GM12872 (cell line): ENCODE measurements around the gene ARHGDIA.

Experiments
- TF ChIP-seq, protein P1 (sequence below): IDR thresholded peaks from 3 replicates; pipeline ENCODE4 v1.5.1; 2011; ENCODE audit warnings: low read depth, mild to moderate bottlenecking, low read length, moderate library complexity; ENCODE audit not compliant: insufficient read depth

The ARHGDIA gene

DNA sequence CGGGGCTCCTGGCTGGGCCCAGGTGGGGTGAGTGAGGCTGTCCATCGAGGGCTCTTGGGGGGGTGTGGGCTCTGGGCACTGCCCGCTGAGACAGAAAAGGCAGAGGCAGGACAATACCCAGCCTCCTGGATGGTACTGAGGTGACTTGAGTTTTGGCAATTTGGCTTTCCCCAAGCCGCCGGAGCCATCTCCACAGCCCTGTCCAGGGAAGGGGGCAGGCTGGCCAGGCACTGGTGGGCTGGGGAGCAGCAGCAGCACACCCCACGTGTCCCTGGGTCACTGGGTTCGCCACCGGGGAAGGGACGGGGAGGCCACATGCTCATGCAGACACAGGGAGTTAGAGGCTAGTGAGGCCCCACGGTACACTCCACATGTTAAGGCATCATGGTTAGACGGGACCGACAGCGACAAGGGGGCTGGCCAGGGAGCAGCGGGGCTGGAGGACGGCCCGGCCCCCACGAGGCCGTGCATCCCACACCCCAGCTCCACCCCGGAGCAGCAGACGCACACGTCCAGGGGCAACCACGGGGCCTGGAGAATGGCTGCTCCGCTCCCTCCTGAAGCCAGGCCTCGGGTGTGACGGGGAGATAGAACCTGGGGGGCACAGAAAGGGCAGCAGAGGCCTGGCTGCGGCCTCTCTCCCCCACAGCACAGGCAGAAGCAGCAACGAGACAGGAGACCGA is 3.0 kb downstream of the ARHGDIA start:
- TF ChIP-seq, protein P1, sequence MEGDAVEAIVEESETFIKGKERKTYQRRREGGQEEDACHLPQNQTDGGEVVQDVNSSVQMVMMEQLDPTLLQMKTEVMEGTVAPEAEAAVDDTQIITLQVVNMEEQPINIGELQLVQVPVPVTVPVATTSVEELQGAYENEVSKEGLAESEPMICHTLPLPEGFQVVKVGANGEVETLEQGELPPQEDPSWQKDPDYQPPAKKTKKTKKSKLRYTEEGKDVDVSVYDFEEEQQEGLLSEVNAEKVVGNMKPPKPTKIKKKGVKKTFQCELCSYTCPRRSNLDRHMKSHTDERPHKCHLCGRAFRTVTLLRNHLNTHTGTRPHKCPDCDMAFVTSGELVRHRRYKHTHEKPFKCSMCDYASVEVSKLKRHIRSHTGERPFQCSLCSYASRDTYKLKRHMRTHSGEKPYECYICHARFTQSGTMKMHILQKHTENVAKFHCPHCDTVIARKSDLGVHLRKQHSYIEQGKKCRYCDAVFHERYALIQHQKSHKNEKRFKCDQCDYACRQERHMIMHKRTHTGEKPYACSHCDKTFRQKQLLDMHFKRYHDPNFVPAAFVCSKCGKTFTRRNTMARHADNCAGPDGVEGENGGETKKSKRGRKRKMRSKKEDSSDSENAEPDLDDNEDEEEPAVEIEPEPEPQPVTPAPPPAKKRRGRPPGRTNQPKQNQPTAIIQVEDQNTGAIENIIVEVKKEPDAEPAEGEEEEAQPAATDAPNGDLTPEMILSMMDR: no peak

DNA sequence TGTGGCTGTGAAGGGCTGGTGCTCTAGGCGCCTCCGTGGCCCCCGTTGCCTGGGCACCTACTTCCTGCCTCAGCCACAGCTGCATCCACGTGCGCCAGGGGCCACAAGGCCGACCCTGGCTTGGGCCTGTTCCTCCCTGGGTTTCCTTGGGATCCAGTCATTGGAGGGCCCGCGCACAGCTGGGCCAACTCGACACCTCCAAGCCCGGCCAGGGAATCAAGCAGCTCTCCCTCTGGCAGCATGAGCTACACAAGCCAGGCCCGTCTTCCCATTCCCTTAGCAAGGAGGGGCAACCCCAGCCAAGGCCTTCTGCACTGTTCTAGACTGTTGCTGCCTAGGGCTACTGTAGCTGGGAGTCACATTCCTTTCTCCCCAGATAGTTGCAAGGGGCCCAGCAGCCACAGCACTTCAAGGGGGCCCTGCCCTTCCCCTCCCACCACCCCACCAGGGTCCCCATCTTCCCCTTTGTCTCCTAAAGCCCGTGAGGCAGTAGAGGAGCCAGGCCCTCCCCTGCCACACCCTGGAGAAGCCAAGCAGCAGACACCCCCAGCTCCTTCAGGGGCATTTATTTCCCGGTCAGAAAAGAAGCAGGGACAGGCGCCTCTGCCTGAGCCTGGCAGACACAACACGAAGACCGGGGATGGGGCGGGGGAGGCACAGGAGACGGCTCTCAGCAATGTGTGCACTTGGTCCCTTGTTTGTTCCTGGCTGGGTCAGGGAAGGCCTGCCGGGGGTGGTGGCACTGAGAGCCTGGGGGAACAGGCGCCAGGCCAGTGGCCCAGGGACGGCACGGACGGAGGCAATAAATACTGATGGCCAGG is 3.8 kb downstream of the ARHGDIA start:
- TF ChIP-seq, protein P1: no peak

DNA sequence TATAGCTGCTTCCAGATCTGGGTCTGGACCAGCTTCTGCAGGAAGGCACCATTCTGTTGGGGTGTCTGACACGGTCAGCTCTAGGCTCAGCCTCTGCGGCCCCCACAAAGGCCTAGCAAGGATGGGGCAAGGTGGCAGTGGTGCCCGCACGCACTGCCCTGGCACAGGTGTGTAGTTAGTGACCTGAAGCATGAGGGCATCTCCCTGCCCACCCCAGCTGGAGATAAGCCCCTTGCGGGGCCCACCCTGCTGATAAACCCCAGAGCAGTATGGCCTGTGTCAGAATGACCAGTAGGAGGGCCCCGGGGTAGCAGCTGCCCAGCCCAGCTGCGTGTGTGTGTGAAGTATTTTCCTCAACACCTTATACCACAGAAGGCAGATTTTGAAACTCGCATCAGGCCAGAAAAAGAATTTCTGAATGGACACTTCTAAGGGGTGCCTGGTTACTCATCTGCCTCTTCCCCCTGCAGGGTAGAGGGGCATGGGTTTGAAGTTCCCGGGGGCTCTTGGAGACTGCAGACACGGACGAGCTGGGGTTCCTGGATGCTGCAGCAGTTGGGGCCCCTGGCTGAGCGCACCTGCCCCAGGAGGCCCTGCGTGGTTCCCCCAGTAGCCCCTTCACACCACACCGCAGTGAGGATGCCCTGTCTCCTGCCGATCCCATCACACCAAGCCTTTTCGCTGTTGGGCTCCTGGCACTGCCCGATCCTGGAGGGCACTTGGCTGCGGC is 4.5 kb downstream of the ARHGDIA start:
- TF ChIP-seq, protein P1: no peak

DNA sequence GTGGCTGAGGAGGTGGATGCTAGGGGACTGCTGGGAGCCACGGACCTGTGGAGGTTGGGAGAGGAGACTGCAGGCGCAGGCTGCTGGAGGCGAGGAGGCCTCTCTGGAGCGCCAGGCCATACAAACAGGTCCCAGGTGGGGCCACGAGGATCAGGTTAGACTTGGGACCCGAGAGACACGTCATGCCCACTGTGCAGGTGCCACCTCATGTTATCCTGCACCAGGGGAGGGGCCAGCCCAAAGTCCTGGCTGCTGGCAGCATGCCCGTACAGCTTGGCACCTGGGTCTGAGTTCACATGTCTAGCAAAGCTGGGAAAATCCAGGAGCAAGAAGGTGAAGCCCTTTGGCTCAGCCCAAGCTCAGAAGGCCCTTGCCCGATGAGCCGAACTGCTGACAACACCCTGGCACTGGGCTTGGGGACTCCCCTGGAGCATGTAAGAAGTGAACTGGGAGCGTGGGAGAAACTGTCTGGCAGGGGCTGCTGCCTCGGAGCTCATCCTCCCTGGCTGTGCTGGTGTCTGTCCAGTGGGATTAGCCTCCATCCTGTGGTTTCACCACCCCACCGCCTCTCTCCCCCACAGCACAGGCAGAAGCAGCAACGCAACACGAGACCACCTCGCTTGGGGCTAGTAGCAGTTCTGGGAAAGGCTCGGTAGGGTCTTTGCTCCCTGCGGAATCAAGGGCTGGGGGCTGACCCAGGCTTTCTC is 5.3 kb downstream of the ARHGDIA start:
- TF ChIP-seq, protein P1: no peak

DNA sequence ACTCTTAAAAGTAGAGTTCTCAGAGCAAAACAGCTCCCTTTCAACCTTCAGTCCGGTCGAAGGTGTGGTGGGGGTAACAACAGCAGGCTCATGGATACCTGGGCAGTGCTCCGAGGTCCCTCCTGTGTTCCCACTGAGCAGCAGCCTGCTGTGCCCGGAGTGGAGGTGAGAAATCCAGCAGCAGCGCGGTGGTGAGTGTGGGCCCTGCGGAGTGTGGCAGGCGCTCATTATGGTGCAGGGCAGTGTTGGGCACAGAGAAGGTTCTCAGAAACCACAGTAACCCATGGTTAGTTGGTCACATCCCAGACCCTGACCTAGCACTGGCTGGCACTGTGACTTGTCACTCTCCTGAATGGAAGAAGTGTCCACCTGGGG is 5.8 kb downstream of the ARHGDIA start:
- TF ChIP-seq, protein P1: no peak

DNA sequence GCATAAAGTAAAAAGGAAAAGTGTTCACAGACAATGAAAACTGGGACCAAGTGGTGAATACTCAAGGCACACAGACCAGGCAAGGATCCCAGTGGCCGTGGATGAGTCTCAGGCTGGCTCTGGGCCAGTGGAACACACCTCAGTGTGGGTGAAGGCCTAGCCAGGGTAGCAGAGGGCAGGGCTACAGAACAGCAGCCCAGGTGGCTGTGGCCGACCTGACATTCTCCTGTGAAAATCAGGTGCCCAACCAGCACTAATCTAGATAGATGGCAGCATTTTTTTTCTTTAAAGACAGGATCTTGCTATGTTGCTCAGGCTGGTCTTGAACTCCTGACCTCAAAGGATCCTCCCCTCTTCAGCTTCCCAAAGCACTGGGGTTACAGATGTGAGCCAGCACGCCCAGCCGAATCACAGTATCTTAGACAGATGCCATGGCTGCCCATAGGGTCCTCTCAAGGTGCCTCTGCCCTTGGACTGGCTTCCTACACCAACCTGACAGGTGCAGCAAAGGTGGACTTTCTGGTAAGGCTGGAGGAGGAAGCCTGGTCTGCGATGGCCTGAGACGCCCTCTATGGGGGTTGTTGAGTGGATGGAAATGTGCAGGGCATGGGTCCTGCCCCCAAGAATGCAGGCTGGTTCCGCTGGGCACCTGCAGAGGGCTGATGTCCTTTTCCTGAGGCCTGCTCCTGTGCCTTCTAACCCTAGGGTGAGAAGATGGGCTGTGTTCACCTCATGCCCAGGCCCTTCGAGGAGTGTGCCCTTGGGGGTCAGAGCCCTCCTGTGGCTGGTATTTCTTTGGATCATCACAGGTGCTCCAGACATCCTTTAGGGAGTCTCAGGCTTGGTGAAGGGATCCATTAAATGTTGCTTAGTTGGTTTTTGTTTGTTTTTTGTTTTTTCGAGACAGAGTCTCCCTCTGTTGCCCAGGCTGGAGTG is 7.0 kb downstream of the ARHGDIA start:
- TF ChIP-seq, protein P1: 0 out of 3 replicates have a peak, but pooled peaks have one; percentile 8
